ENCODE measurements around the gene NQO1. TPM values are rescaled to one million over a fixed set of nuclear protein-coding genes. Genes with fewer than 3 reads are reported as not detected.

NQO1 gene
- total and polyA plus RNA-seq, 12 donors: 5.9 to 37.3 (median 13.1) TPM

DNA sequence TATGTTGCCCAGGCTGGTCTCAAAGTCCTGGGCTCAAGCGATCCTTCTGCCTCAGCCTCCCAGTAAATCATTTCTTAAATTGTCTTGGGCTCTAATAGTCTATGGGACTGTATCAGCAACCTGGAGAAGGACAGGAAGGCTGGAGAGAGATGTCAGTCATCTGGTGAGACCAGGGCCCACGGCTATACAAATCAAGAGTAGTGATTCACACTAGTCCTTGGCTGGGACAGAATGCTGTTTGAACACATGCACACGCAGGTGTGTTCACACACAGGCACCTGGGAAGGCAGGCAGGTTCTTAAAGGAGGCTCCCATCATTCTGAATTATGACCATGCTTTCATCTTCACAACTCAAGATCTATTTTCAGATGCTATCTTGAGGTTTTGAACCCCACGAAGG, 14.1 kb downstream of the NQO1 start:
- intact Hi-C loops (cut with DNase I): loop anchor here in 3 of 10 donors (5.0 kb wide), 1 partner anchor 40 kb away; the partner anchor contains the start of gene NOB1 (in 3 of the 3)
- no peak overlapping the region for H3K4me3 ChIP-seq
- ATAC-seq (no peak), DNase-seq (no peak)
- WGBS, 2 donors: 87 to 92% methylated on average over 4 of the region's 4 CpGs
- peaks cover 0 to 88% (median 17%) of the 10 kb centered on the region in 9 donors for H3K36me3 ChIP-seq
- H3K27me3 ChIP-seq: no peaks in the 10 kb centered on the region
- TF ChIP-seq, protein P1, sequence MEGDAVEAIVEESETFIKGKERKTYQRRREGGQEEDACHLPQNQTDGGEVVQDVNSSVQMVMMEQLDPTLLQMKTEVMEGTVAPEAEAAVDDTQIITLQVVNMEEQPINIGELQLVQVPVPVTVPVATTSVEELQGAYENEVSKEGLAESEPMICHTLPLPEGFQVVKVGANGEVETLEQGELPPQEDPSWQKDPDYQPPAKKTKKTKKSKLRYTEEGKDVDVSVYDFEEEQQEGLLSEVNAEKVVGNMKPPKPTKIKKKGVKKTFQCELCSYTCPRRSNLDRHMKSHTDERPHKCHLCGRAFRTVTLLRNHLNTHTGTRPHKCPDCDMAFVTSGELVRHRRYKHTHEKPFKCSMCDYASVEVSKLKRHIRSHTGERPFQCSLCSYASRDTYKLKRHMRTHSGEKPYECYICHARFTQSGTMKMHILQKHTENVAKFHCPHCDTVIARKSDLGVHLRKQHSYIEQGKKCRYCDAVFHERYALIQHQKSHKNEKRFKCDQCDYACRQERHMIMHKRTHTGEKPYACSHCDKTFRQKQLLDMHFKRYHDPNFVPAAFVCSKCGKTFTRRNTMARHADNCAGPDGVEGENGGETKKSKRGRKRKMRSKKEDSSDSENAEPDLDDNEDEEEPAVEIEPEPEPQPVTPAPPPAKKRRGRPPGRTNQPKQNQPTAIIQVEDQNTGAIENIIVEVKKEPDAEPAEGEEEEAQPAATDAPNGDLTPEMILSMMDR (IDR thresholded peaks at IDR 0.05): no peak
- no peak overlapping the region for H3K27ac ChIP-seq
- H3K4me1 ChIP-seq: peaks cover 0 to 7% (median 5%) of the 10 kb centered on the region in 9 donors
- no peaks in the 10 kb centered on the region for H3K9me3 ChIP-seq

DNA sequence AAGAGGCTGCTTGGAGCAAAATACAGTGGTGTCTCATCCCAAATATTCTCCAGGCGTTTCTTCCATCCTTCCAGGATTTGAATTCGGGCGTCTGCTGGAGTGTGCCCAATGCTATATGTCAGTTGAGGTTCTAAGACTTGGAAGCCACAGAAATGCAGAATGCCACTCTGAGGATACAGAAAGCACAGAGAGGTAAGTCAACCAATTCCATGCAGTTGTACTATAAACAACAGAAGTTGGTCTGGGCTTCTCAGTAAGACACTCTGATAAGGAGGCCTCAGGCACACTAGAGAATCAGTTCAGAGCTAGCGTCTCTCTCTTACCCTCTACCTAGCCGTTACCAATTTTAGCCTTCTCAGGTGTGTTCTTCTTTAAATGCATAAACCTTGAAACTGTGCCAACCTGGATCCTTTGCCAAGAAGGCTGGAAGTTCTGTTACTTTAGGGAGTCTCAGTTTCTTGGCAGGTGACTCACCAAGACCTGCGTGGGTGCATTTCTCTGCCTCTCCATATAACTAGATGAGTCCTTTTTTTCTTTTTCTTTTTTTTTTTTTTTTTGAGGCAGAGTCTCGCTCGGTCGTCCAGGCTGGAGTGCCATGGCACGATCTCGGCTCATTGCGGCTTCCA, 15.1 kb downstream of the NQO1 start:
- H3K27me3 ChIP-seq: no peaks in the 10 kb centered on the region
- intact Hi-C loops (cut with DNase I): loop anchor here in 5 of 10 donors (2.0 to 5.0 kb wide), 2 partner anchors 41 to 44 kb away; partner anchors contain the start of gene NOB1 (in 5 of the 5)
- ATAC-seq (no peak), DNase-seq (no peak)
- no peak overlapping the region for H3K4me3 ChIP-seq
- TF ChIP-seq, protein P1 (IDR thresholded peaks at IDR 0.05): no peak
- H3K36me3 ChIP-seq: peaks cover 0 to 88% (median 15%) of the 10 kb centered on the region in 9 donors
- H3K9me3 ChIP-seq: no peaks in the 10 kb centered on the region
- 85 to 90% methylated on average over 12 of the region's 12 CpGs for WGBS, 2 donors
- no peak overlapping the region for H3K27ac ChIP-seq
- H3K4me1 ChIP-seq: peaks cover 0 to 7% (median 5%) of the 10 kb centered on the region in 9 donors

DNA sequence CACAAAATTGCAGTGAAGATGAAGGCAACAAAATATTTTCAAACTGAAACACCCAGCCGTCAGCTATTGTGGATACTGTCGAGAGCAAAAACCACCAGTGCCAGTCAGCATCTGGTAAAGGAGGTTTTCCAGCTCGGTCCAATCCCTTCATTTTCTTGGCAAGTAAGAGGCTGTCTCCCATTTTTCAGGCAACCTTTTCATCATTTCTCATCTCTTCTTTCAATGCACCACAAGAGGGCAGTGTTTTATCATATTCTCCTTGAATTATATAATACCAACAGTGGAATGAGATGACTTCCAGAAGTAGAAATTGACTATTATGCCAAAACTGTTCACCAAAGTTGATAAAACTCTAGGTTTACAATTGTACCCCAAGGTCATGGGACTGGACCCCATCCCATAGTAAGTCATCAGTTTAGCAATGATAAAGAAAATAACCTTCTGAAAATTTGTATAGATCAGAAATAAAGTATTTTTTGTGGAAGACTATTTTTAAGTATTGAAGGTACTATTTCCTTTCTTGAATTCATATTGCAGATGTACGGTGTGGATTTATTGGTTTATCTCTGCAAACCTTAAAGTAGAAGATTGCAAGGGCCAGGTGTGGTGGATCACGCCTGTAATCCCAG, 16.8 kb downstream of the NQO1 start:
- TF ChIP-seq, protein P1 (IDR thresholded peaks at IDR 0.05): peak; percentile 35 to 80 (median 71)
- peak overlapping the region in 4 of 10 donors; percentile 3 to 59 (median 34) for H3K27ac ChIP-seq

DNA sequence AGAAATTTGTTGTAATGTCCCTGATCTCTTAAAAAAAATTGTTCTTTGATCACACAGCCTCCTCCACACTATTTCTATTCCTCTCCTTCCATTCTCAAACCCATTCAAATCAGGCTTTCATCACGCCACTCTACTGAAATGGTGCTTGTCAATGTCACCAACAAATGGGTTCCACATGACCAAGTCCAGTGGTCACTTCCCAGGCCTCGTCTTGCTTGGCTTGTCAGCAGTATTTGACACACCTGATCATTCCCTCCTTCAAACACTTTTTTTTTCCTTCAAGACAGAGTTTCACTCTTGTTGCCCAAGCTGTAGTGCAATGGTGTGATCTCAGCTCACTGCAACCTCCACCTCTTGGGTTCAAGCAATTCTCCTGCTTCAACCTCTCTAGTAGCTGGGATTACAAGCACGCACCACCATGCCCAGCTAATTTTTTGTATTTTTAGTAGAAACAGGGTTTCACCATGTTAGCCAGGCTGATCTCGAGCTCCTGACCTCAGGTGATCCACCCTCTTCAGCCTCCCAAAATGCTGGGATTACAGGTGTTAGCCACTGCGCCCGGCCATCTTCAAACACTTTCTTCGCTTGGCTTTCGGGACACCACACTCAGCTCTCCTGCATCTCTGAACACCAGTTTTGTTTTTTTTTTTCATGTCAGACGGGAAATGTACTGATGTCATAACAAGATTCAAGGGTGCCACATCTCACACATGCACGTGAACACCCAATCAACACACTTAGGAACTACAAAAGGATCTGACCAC, 18.3 kb downstream of the NQO1 start:
- H3K27me3 ChIP-seq: no peaks in the 10 kb centered on the region
- 85 to 89% methylated on average over 10 of the region's 10 CpGs for WGBS, 2 donors
- H3K27ac ChIP-seq: no peak overlapping the region
- ATAC-seq (no peak), DNase-seq (no peak)
- TF ChIP-seq, protein P1 (IDR thresholded peaks at IDR 0.05): no peak
- intact Hi-C loops (cut with DNase I): loop anchor here in 6 of 10 donors (2.0 to 10.0 kb wide), 3 partner anchors 47 to 313 kb away; partner anchors contain the start of gene NOB1 (in 3 of the 6)
- peaks cover 0 to 10% (median 5%) of the 10 kb centered on the region in 9 donors for H3K4me1 ChIP-seq
- no peak overlapping the region for H3K4me3 ChIP-seq
- no peaks in the 10 kb centered on the region for H3K9me3 ChIP-seq
- peaks cover 0 to 83% (median 13%) of the 10 kb centered on the region in 9 donors for H3K36me3 ChIP-seq

More for the DNA sequence above, 16.8 kb downstream of the NQO1 start:
- Histone ChIP-seq H3K4me1 (peaks cover 0 to 10% (median 5%) of the 10 kb centered on the region in 9 donors), H3K36me3 (peaks cover 0 to 82% (median 14%) of the 10 kb centered on the region in 9 donors), H3K4me3 (no peak overlapping the region), H3K27me3 (no peaks in the 10 kb centered on the region), H3K9me3 (no peaks in the 10 kb centered on the region)
- intact Hi-C loops (cut with DNase I): loop anchor here (1.0 to 10.0 kb wide), 6 partner anchors 43 to 315 kb away; partner anchors contain the start of gene NOB1 (in 9 of the 10)
- peak in 6 of 8 donors; percentile 34 to 73 (median 56) for ATAC-seq
- no peak for DNase-seq
- WGBS, 2 donors: 45 to 54% methylated on average over 5 of the region's 5 CpGs
